Subcutaneous adipose tissue (tissue), 4 donors: ENCODE data around the gene SRD5A1. TPM values are rescaled to one million over a fixed set of nuclear protein-coding genes. Genes with fewer than 3 reads are reported as not detected.

Source experiments
- CTCF ChIP-seq: fragments of 450-650 bp; IDR thresholded peaks from one replicate; pipeline ENCODE4 v1.5.1; 2016; ENCODE audit warnings: low read depth, mild to moderate bottlenecking, control low read depth, antibody characterized with exemption, moderate library complexity
- total RNA-seq, 4 donors: library from RNA; depleted of rRNA; stranded (reverse); fragments of >200 nt; gene quantifications; one replicate each; pipeline ENCODE4 v1.1.0, GENCODE V29; 2016

SRD5A1 gene
- total RNA-seq, 4 donors from 2014 or later: 1.8 to 4.9 (median 3.5) TPM

GRCh38 chr5:6604341-6604740 is 28.9 kb upstream of the SRD5A1 start:
- no peak for TF ChIP-seq CTCF

- no peak for TF ChIP-seq CTCF
These were observed 28.3 kb upstream of the SRD5A1 start for GRCh38 chr5:6604946-6605345.

- TF ChIP-seq CTCF: no peak
These were observed 26.2 kb upstream of the SRD5A1 start for GRCh38 chr5:6606884-6607558.

GRCh38 chr5:6607559-6607936 is 25.7 kb upstream of the SRD5A1 start:
- no peak for TF ChIP-seq CTCF

GRCh38 chr5:6608016-6608415 is 25.2 kb upstream of the SRD5A1 start:
- TF ChIP-seq CTCF: no peak

GRCh38 chr5:6611334-6612256 is 21.6 kb upstream of the SRD5A1 start:
- no peak for TF ChIP-seq CTCF

- no peak for TF ChIP-seq CTCF
These were observed 18.0 kb upstream of the SRD5A1 start for GRCh38 chr5:6615034-6615815.
